Activated T-cell treated with anti-CD3 and anti-CD28 coated beads, Interleukin-2, amount 50 U/mL, for 1 hour (primary cell): ENCODE measurements around the gene CAMK1D.

ENCODE experiments used
- DNase-seq: peaks from one replicate; pipeline ENCODE4 v3.0.0-alpha.2; 2020

The CAMK1D gene

DNA sequence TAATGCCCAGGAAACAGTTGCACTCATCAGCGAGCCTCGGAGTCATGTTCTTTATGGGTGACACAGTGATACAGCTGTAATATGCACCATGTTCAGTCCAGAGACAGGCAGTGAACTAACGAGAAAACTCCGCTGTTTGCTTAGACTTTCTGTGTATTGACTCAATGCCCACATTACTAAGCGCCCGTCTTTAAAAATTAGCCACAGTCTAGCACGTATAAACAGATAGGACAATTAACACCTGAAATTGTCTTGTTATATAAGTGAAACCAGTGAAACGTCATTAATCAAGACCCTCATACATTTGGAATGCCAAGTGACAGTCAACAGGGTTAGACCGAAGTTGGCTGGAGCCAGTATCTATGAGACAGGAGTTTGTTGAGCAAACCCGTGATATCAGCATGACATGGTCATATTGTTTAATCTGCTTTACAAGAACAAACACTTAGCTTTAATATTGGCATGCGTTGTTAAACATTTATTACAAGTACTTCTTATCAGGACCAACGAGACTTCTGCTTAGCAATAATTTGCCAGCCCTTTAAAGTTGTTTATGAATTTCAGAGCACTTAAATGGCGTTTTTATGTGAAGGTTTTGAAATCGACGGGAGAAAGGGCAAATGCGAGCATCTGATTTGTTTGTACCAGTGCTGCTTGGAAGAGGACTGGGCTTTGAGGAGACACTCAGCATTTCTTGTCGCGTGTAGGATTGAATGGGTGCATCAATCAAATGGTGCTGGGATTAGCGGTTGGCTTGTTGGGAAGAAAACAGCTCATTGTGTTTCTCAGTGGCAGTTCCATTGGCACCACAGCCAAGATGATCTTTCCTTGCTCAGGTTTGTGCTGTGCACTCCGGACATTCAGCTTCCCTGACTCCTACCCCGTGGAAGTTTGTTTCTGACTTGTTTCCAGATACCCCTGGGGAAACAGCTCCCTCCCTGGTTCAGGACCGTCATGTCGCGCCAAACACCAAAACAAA, 56.3 kb downstream of the CAMK1D start:
- no peak for DNase-seq

DNA sequence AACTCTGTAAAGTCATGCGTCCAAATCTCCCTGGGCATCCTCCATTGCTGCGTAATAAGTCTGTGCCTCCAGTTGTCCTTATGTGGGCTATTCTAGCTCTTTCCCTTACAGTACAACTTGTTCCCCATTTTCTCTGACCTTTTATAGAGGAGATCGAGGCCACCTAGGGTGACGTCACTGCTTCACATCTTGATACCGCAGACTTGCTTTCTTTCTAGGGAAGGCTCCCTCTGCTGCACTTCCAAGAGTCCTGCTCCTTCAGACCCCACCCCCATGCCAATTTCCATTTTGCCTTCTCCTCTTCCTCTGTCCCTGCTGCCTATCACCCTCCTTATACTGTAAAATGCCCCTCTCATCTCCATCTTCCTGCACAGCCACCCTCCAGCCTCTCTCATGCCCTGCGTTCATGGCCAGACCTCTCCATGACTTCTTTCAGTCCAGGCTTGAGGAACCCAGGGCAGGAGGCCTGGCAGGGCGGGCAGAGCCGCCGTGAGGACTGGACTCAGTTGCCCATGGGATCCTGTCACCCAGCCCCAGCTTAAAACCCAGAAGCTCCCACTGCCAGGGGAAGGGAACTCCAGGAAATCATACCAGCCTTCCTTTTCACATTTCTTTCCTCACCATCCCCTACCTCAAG, 57.5 kb downstream of the CAMK1D start:
- DNase-seq: no peak

DNA sequence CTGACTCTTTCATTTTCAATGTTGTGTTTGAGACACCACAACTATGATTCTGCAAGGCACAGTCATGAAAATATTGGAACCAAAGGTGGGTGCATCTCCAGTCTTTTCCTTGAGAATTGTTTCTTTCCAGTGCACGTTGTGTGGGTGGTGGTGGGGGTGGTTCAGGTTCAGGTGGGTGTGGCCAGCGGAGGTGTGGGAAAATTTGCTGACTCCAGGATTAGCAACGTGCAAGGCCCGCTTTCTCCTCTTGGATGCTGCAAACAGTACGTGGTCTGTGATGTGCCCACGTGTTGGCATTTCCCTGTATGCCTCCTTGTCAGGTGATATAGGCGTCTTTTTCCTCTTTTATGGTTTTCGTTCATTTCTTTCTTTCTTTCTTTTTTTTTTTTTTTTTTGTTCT, 59.1 kb downstream of the CAMK1D start:
- no peak for DNase-seq

DNA sequence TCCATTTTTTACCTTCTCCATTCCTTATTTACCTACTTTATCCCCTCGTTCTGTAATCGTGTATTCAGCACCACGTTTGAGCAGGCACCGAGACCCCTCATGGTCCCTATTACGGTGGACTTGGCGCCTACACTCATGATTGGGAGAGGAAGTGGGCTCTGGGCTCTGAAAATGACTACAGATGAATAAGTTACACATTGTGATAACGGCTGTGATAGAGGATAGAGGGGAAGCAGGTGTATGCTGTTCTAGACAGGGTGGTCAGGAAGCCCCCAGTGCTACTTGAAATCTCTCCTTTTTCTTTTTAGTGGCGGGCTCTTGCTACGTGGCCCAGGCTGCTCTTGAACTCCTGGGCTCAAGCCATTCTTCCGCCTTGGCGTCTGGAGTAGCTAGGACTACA, 59.8 kb downstream of the CAMK1D start:
- DNase-seq: no peak

DNA sequence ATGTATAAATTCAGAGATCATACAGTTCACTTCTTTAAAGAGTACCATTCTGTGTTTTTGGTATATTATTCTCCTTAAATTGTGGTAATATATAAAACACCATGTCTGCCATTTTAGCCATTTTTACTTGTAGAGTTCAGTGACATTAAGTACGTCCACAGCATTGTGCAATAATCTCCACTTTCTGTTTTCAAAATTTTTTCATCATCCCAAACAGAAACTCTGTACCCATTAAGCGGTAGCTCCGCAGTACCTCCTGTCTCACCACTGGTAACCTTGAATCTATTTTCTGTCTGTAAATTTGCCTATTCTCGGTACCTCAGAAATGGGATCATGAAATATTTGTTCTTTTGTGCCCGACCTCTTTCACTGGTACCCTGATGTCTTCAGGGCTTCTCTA, 60.3 kb downstream of the CAMK1D start:
- no peak for DNase-seq

DNA sequence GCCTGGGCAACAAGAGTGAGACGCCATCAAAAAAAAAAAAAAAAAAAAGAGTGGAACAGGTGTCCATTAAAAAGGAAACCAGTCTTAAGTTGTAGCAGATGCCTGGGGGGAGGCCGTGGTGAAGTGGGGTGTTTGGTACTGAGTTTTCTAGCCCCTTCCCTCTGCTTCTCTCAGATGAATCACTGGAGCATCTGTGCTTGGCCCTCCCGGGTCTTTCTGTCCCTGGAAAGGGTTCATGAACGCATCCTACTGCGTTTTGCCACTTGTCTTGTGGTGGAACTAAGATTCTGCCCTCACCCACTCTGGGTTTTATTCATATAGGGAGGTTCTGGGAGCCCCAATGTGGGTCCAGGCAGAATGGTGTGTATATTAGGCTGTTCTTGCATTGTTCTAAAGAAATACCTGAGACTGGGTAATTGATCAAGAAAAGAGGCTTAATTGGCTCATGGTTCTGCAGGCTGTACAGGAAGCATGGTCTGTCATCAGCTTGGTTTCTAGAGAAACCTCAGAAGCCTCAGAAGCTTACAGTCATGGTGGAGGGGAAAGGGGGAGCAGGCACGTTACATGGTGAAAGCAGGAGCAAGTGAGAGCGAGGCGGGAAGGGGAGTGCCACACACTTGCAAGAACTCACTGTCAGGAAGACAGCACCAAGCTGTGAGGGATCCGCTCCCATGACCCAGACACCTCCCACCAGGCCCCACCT, 63.5 kb downstream of the CAMK1D start:
- no peak for DNase-seq

DNA sequence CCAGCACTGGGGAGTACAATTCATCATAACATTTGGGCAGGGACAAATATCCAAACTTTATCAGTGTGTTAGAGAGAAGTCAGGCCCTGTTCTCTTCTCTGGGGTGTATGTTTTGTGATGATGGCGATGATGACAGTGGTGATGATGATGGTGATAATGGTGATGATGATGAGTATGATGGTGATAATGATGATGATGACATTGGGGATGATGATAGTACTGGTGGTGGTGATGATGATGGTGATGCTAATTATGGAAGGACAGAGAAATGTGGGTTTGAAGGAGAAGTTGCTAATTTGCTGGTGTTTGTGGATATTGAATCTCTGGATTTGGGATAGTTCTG, 64.0 kb downstream of the CAMK1D start:
- DNase-seq: no peak

DNA sequence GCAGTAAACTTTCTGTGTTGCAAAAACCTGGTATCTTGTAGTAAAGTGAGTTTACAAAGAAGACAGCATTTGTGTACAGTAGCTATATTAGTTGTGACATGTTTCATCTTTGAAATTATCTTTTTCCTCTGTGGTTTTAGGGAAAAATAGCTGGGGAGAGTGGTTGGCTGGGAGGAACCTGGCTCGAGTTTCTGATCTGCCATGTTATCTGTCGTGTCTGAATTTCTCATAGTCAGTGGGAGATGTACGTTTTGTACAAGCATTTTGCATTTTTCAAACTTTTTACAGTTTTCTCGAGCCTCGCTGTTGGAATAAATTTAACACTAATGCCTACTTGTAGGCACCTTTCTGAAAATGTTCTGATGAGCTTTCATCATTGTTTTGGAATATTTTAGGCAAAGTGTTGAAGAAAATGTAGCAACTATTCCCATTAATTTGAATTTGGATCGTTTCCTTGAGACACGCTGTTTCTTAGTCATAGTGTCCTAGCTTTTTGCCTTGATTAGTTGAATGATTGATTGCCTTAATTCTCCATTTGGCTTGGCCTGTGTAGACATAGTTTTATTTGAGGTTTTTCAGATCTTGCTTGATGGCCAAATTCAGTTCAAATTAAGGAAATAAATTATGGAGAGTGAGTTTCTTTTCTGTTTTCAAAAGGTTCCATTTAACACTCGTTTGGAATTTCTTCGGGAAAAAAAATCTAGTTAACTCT, 65.1 kb downstream of the CAMK1D start:
- DNase-seq: no peak

DNA sequence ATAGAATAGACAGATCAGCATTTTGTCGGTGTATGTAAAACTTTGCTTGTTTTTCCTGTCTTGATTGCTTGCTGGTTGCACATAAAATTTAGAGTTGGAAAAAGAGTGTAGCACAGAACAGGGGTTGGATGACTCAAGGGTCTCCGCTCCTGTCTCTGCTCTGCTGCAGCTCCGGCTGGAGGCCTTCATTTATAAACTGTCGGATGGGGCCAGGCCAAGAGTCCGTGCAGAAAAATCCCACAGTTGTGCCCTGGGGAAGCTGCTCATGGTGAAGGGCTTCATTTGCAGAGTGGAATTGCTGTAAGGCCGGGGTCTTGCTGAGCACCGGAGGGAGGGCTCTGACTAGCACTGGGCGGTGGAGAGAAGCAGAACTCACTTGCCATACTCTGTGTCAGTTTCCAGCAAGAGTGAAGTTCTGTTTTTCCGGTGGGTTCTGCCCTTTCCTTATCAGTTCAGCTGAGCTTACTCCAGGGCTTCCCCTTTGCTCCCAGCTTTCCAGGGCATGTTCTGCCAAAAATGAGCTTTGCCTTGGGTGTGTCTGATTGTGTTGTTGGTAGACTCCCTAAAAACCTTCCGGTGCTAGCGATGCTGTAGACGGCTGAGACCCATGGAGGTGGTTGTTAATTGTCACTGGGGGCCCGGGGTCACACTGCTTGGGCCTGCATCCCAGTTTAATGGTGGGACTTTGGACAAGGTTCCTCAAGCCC, 67.2 kb downstream of the CAMK1D start:
- no peak for DNase-seq

DNA sequence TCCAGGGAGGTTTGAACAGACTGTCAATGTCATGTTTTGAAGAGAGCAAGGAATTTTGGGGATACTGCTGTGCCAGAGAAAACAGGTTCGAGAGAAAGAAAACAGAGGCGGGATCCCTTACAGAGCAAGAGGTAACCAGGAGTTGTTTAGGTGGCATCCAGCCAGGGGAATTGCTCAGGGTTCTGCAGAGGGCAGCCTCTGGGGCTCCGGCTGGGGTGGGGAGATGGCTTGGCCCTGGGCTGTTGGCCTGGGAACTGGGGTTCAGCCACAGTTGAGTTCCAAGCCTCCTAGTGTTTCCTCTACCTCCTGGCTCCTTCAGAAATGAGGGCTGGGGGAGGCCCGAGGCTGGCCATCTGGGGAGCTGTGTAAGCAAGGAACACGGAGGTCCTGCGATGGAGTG, 68.0 kb downstream of the CAMK1D start:
- no peak for DNase-seq

DNA sequence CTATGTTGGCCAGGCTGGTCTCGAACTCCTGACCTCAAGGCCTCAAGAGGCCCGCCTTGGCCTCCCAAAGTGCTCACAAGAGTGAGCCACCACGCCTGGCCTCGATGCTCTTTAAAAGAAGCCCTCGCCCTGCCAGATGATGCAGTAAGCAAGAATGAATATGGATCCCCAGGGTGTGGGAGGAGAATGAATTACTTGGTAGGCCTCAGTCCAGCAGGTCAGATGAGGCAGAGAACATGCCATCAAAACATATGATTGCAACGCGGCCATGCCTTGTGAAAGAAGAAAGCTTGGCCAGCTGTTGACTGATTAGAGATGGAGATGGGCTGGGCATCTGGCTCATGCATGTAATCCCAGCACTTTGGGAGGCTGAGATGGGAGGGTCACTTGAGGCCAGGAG, 68.7 kb downstream of the CAMK1D start:
- no peak for DNase-seq

DNA sequence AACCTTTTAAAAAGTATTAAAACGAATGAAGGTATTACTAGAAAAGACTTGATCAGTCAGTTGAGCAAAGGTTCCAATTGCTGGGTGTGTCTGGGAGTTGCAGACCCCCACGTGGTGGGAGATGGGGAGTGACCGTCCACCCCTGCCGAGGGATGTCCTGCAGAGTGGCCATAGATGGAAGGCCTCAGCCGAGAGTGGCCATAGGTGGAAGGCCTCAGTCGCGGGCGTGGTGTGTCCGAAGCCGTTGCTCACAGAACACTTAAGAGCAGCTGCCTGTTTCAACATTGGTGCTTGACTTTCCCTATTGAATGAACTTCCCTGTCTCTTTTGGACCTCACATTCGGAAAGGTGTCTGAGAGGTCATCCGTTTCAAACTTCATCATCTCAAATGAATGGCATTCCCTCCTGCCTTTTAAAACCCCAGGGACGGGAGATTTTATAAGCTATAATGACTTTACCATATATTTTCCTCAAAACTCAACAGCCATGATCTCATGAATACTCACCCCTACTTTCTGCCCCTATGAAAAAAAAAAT, 69.4 kb downstream of the CAMK1D start:
- no peak for DNase-seq

DNA sequence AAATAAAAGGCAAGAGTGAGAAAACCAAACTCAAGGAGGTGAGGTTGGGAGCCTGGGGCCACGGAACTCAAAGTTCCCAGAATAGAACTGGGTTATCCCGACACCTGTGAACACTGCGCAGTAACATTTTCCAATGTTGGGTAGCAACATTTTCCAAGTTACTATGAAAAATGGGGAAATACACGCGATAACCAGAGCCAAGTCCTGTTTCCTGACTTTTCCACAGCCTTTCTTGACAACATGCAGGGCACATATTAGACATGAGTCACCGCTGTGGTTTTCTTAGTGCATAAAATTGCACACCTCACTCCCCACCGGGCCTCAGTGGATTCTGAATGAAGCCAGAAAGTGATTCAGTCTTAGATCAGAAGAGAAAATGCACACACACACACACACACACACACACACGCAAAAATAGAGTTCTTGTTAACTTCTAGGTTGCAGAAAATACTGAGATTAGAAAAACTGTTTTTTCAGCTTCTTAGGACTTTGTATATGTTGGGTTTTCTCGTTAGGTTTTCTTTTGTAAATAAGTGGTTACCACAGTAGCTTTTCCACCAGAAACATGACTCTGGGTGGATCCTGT, 70.0 kb downstream of the CAMK1D start:
- peak; percentile 49 for DNase-seq

DNA sequence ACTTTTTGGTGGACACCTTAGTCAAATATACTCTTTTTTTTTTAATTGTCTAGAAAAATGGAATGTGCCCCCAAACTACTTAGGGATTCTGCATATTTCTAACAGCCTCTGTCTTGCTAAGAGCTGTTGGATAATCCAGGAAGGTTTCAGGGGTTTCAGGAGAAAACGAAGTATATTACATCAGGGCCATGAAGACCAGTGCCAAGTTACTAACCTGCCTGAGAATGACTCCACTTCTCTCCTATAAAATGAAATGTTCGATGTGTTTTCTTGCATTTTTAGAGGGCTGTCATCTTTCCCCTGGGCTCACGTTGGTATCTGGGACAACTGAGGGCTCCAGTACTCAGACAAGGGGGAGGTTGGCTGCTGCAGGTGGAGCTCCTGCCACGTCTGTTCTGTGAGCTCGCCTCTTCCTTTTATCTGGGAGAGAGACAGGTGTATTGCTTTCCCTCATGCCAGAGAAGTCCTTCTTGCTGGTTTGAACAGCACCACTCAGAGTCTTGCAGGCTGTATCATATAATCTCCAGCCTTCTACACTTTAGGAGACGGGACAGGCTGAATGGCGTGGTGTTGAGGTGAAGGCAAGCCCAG, 71.3 kb downstream of the CAMK1D start:
- no peak for DNase-seq

DNA sequence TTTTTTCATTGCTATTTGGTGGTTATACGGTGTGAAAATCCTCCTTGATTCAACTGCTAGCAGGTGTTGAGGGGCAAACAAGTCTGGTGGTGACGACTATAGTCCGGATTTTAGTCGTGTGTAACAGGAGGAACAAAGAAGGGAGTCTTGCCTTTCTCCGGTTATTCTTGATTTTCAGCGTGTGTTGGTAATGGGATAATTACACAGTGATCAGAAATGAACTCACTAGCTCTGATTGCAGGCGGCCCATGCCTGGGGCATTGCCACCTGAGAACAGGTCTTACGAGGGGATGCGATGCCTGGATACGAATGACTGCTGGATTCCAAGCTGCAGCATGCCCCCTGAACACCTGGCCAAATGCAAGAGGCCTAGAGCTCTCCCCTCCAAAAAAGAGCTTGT, 72.8 kb downstream of the CAMK1D start:
- no peak for DNase-seq

DNA sequence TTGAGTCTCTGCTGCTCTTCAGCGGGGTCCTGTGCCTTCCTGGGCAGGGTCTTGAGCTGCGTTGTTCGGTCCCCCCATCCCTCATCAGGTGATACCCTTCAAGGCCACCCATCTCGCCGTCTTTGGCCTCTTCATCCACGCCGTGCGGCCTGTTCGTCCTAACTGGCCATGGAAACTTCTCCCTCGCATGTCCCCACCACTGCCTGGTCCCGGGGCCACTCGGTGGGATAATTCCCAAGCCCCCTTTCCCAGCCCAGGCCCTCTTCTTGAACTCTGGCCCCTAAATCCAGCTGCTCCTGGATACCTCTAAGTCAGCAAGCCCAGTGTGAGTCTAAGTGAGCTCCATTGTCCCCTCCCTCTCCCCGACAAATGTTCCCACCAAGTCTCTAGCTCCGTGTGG, 74.5 kb downstream of the CAMK1D start:
- DNase-seq: no peak

DNA sequence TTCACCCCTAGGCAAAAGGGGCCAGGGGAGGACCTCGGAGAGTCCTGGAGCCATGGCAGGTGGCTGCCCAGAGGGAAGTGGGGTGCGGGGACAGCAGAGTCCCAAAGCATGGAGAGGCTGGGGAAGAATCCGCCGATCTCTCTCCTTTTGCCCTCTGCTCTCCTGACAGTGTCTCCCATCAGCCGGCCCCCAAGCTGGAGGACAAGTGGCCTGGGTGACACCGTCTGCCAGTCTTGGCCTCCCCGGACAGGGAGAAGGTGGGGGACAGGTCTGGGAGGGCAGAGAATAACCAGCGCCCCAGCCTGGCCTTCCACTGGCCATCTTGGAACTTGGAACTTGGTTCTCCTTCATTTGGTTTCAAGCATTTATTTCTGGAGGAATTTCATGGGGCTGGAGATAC, 77.9 kb downstream of the CAMK1D start:
- DNase-seq: no peak

DNA sequence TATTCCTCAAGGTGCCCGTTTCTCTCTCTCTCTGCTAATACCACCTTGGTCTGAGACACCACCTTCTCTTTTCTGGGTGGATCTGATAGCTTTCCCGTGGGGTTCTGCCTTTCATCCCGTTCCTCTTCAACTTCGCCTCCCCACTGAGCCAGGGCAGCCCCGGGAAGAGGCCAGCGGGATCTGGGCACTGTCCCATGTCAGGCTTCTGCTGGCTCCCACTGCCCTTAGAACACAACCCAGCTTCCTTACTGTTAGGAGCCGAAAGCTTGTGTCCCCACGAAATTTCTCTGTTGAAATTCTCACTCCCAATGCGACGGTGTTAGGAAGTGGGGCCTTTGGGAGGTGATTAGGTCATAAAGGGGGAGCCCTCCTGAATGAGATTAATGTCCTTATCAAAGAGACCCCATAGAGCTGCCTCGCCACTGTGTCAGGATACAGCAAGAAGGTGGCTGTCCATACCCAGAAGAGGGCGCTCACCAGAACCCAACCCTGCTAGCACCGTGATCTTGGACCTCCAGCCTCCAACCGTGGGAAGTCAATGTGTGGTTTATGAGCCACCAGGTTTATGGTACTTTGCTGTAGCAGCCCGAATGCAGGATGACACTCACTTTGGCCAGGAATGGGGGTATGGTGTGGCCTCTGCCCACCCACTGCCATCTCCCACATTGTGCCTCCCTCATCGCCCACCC, 79.2 kb downstream of the CAMK1D start:
- no peak for DNase-seq

DNA sequence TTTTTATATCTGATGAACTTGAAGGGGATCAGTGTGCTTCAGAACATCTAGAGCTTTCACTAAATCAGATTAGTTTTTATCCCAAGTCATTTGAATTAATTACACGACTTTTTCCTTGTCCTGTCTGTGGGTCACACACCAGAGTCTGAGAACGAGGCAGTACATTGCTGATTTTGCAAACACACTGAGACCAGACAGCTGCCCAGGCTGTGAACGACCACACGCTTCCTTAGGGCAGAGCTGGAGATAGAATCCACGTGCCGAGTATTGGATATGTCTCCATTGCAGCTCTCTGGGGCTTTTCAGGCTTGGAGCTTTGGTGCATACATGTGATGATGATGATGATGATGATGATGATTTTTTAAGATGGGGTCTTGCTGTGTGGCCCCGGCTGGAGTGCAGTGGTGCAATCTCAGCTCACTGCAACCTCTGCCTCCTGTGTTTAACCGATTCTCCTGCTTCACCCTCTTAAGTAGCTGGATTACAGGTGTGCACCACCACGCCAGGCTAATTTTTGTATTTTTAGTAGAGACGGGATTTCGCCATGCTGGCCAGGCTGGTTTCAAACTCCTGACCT, 81.1 kb downstream of the CAMK1D start:
- no peak for DNase-seq
